Fibroblast of skin of right quadriceps (primary cell): ENCODE measurements around the gene CASTOR1.

Experiments
- DNase-seq: peaks from one replicate; pipeline ENCODE4 v3.0.0-alpha.2; 2013

CASTOR1 gene

GRCh38 chr22:30262917-30263741 lies 26.2 kb downstream of the CASTOR1 start:
- DNase-seq: peak; percentile 57

- no peak for DNase-seq
These were observed 27.2 kb downstream of the CASTOR1 start for GRCh38 chr22:30262112-30262511.

GRCh38 chr22:30261134-30261533 lies 28.2 kb downstream of the CASTOR1 start:
- no peak for DNase-seq

GRCh38 chr22:30260682-30261081 lies 28.6 kb downstream of the CASTOR1 start:
- no peak for DNase-seq

GRCh38 chr22:30260276-30260675 lies 29.0 kb downstream of the CASTOR1 start:
- DNase-seq: no peak

GRCh38 chr22:30254314-30254713 lies 35.0 kb downstream of the CASTOR1 start:
- DNase-seq: no peak

GRCh38 chr22:30253205-30253852 lies 36.0 kb downstream of the CASTOR1 start:
- peak; percentile 75 for DNase-seq

GRCh38 chr22:30252411-30253204 lies 36.7 kb downstream of the CASTOR1 start:
- DNase-seq: no peak

GRCh38 chr22:30251711-30252110 lies 37.6 kb downstream of the CASTOR1 start:
- DNase-seq: peak; percentile 73

- DNase-seq: peak; percentile 43
These were observed 38.5 kb downstream of the CASTOR1 start for GRCh38 chr22:30250661-30251267.

- DNase-seq: no peak
These were observed 39.2 kb downstream of the CASTOR1 start for GRCh38 chr22:30250039-30250565.

GRCh38 chr22:30249049-30250038 lies 40.0 kb downstream of the CASTOR1 start:
- DNase-seq: no peak

- DNase-seq: no peak
These were observed 40.8 kb downstream of the CASTOR1 start for GRCh38 chr22:30248484-30248883.

- DNase-seq: no peak
These were observed 41.3 kb downstream of the CASTOR1 start for GRCh38 chr22:30247974-30248373.

GRCh38 chr22:30247561-30247960 lies 41.7 kb downstream of the CASTOR1 start:
- DNase-seq: no peak

- DNase-seq: peak; percentile 66
These were observed 42.4 kb downstream of the CASTOR1 start for GRCh38 chr22:30246814-30247376.

- DNase-seq: no peak
These were observed 43.1 kb downstream of the CASTOR1 start, which contains the start of gene LIF for GRCh38 chr22:30245985-30246813. Gene LIF, minus strand, starts transcription at chr22:30246759. Its CDS starts 64 bp downstream, at chr22:30246695.

- DNase-seq: no peak
These were observed 43.9 kb downstream of the CASTOR1 start for GRCh38 chr22:30245181-30245984.

GRCh38 chr22:30244641-30245040 lies 44.7 kb downstream of the CASTOR1 start:
- DNase-seq: no peak
